ENCODE measurements around the gene PTN.
A peak's percentile ranks its signal among the peaks of the same experiment; 100 is the strongest.
"Not testable (repeated sequence)": the region's sequence is repeated elsewhere in the genome, so short reads cannot be mapped to it uniquely, and the experiment has no call there.

PTN gene

DNA sequence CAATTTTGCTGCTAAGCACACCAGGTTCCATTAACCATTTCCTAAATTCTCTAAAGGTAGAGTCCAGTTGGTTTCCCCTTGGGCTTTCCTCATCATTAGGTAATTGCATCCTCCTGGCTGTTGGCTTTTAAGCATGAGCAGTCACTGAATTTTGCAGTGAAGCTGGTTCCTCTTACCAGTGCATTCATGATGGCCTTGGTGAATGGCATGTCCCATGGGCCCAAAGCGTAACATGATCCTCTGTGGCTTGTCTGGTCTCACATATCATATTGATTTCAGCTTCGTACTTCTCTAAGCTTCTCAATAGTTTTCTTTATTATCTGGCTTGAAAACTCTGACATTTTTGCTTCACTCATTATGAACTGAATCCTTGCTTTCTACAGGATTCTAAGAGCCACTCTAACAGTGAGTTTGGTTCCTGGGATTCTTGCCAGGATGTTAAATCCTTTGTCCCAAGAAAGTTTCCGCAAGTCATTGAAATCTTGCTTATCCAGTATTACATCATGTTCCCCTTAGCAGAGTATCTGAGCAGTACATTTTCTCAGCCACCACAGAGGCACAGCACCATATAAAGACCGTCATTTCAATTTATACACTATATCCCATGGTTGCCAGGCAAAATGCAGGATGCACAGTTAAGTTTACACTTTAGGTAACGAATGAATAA lies 134.2 kb downstream of the PTN start:
- no peak overlapping the region for H3K27ac ChIP-seq
- TF ChIP-seq, protein P1, sequence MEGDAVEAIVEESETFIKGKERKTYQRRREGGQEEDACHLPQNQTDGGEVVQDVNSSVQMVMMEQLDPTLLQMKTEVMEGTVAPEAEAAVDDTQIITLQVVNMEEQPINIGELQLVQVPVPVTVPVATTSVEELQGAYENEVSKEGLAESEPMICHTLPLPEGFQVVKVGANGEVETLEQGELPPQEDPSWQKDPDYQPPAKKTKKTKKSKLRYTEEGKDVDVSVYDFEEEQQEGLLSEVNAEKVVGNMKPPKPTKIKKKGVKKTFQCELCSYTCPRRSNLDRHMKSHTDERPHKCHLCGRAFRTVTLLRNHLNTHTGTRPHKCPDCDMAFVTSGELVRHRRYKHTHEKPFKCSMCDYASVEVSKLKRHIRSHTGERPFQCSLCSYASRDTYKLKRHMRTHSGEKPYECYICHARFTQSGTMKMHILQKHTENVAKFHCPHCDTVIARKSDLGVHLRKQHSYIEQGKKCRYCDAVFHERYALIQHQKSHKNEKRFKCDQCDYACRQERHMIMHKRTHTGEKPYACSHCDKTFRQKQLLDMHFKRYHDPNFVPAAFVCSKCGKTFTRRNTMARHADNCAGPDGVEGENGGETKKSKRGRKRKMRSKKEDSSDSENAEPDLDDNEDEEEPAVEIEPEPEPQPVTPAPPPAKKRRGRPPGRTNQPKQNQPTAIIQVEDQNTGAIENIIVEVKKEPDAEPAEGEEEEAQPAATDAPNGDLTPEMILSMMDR (IDR thresholded peaks at IDR 0.05) = no peak
- no peak for TF ChIP-seq ZFX (IDR thresholded peaks at IDR 0.05; ENCODE audit: borderline replicate concordance)

DNA sequence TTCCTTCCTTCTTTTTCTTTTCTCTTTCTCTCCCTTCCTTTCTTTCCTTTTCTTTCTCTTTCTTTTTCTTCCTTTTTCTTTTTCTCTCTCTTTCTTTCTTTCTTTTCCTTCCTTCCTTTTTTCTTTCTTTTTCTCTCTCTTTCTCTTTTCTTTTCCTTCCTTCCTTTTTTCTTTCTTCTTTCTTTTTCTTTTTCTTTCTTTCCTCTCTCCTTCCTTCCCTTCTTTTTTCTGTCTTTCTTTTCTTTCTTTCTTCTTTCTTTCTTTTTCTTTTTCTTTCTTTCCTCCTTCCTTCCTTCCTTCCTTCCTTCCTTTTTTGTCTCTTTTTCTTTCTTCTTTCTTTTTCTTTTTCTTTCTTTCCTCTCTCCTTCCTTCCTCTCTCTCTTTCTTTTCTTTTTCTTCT lies 136.8 kb downstream of the PTN start:
- H3K27ac ChIP-seq = no peak overlapping the region
- TF ChIP-seq, protein P1 (IDR thresholded peaks at IDR 0.05) = no peak
- no peak for TF ChIP-seq ZFX (IDR thresholded peaks at IDR 0.05; ENCODE audit: borderline replicate concordance)

- no peak overlapping the region for H3K27ac ChIP-seq
- TF ChIP-seq ZFX (IDR thresholded peaks at IDR 0.05; ENCODE audit: borderline replicate concordance) = no peak
- TF ChIP-seq, protein P1 (IDR thresholded peaks at IDR 0.05) = no peak
Observed at GRCh38 chr7:137204246-137204645, 139.3 kb downstream of the PTN start.

- TF ChIP-seq, protein P1 (IDR thresholded peaks at IDR 0.05) = no peak
- TF ChIP-seq ZFX (IDR thresholded peaks at IDR 0.05; ENCODE audit: borderline replicate concordance) = no peak
- no peak overlapping the region for H3K27ac ChIP-seq
Observed at GRCh38 chr7:137203351-137203750, 140.2 kb downstream of the PTN start.

DNA sequence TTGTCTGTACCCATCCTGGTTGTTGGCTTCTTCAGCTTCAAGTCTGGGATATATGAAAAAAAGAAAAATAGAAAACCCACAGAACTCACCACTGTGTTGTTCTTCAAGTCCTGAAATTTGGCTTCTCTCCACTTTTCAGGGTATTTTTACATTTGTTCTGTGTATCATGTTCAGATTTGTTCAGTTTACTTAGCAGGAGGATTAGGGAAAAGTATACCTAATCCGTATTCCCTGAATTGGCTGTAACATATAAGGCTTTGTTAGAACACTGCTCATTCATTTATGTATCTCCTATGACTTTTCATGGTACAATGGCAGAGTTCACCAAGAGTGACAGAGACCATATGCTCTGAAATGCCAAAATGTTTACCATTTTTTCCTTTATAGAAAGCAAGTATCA lies 146.9 kb downstream of the PTN start:
- TF ChIP-seq, protein P1 (IDR thresholded peaks at IDR 0.05) = no peak
- TF ChIP-seq ZFX (IDR thresholded peaks at IDR 0.05; ENCODE audit: borderline replicate concordance) = no peak
- H3K27ac ChIP-seq = peak overlapping the region; percentile 82

- peak overlapping the region; percentile 82 for H3K27ac ChIP-seq
Observed at GRCh38 chr7:137195996-137196395, 147.5 kb downstream of the PTN start.

GRCh38 chr7:137181619-137182018 lies 161.9 kb downstream of the PTN start:
- H3K27ac ChIP-seq = not testable (repeated sequence)

More at GRCh38 chr7:137195996-137196395, 147.5 kb downstream of the PTN start:
- TF ChIP-seq, protein P1 (IDR thresholded peaks at IDR 0.05) = no peak
- TF ChIP-seq ZFX (IDR thresholded peaks at IDR 0.05; ENCODE audit: borderline replicate concordance) = no peak
